Prostate gland (tissue), 2 donors: ENCODE data around the gene ZBTB7C. TPM values are rescaled to one million over a fixed set of nuclear protein-coding genes. Genes with fewer than 3 reads are reported as not detected.
A peak's percentile ranks its signal among the peaks of the same experiment; 100 is the strongest.

Experiments
- DNase-seq: peaks from one replicate; pipeline ENCODE4 v3.0.0-alpha.2; 2019; ENCODE audit warnings: low spot score
- H3K27ac ChIP-seq, 2 donors: fragments of 200-600 bp; sonication (generic); 2 replicates each; pipeline ENCODE4 v1.5.1; 2017 to 2019
- H3K27me3 ChIP-seq: fragments of 200-600 bp; sonication (generic); replicated peaks from 2 replicates; pipeline ENCODE4 v1.5.1; 2019; ENCODE audit not compliant: insufficient read depth
- H3K36me3 ChIP-seq, 2 donors: fragments of 200-600 bp; sonication (generic); 1 replicate in 1 of 2; 2 replicates in 1 of 2; pipeline versions ENCODE4 v1.5.1 to v1.8.1; 2017 to 2019
- H3K4me1 ChIP-seq: fragments of 200-600 bp; sonication (generic); replicated peaks from 2 replicates; pipeline ENCODE4 v1.5.1; 2019
- H3K4me3 ChIP-seq, 2 donors: fragments of 200-600 bp; sonication (generic); 2 replicates each; pipeline ENCODE4 v1.5.1; 2017 to 2019
- H3K9me3 ChIP-seq: fragments of 200-600 bp; sonication (generic); 2 replicates; pipeline ENCODE4 v1.5.1; 2017
- CTCF ChIP-seq, 4 experiments: fragments of 200-600 bp in 2 of 4; fragments of 450-650 bp in 2 of 4; sonication (generic) in 2 of 4; IDR thresholded peaks; 1 replicate in 3 of 4; 2 replicates in 1 of 4; pipeline ENCODE4 v1.5.1; 2016 to 2019; ENCODE audit warnings: antibody characterized with exemption in 4 of 4, mild to moderate bottlenecking in 2 of 4, moderate library complexity in 2 of 4
- POLR2A ChIP-seq: fragments of 450-650 bp; IDR thresholded peaks from one replicate; pipeline ENCODE4 v1.6.1; 2016; ENCODE audit warnings: antibody characterized with exemption, mild to moderate bottlenecking
- POLR2AphosphoS5 ChIP-seq: sonication (generic); formaldehyde crosslinking; IDR thresholded peaks from one replicate; pipeline ENCODE4 v1.6.1; 2017; ENCODE audit warnings: antibody characterized with exemption
- WGBS: methylation state at CpG from one replicate; pipeline ENCODE4 v1.1.5; 2018; 5-methylcytosine and 5-hydroxymethylcytosine counted together
- intact Hi-C: fragments of 100-400 bp; cut with DNase I; formaldehyde crosslinking; loops from one replicate; pipeline ENCODE4 v1.14.2; 2022
- total RNA-seq, 2 donors: library from RNA; depleted of rRNA; stranded (reverse); fragments of >200 nt; gene quantifications; one replicate each; pipeline ENCODE4 v1.1.0, GENCODE V29; 2016

ZBTB7C gene
- total RNA-seq, 2 donors from 2014 or later = 14.7 to 48.9 TPM

DNA sequence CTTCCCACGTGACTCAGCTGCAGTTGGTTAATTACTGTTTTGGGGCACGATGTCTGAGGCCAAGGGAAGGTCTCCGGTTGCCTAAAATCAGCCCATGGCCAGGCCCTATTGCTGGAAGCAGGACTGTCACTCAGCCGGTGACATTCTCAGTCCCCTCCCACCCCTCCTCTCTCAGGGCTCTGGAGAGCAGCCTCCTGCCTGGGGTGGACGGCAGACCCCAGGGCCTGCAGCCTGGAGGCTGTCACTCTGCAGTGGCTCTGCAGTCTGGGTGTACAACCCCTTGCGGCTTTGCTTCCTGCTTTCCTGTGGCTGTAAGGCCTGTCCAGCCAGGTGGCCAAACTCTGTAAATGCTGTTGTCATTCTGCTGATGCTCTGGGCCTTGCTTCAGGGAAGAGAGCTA lies 32.8 kb downstream of the ZBTB7C start:
- no peak for DNase-seq
- no peak overlapping the region for H3K4me3 ChIP-seq
- H3K9me3 ChIP-seq = no peaks in the 10 kb centered on the region
- H3K27ac ChIP-seq = no peak overlapping the region
- no peaks in the 10 kb centered on the region for H3K4me1 ChIP-seq
- no peak for TF ChIP-seq CTCF (IDR thresholded peaks at IDR 0.05)
- no peak for TF ChIP-seq POLR2A
- no peak for TF ChIP-seq POLR2AphosphoS5
- H3K36me3 ChIP-seq = no peaks in the 10 kb centered on the region
- no peaks in the 10 kb centered on the region for H3K27me3 ChIP-seq
- WGBS = 83% methylated on average over 6 of the region's 6 CpGs
- intact Hi-C loops = loop anchor here (1.0 kb wide), 1 partner anchor 11 kb away; no protein-coding TSS in a partner anchor

DNA sequence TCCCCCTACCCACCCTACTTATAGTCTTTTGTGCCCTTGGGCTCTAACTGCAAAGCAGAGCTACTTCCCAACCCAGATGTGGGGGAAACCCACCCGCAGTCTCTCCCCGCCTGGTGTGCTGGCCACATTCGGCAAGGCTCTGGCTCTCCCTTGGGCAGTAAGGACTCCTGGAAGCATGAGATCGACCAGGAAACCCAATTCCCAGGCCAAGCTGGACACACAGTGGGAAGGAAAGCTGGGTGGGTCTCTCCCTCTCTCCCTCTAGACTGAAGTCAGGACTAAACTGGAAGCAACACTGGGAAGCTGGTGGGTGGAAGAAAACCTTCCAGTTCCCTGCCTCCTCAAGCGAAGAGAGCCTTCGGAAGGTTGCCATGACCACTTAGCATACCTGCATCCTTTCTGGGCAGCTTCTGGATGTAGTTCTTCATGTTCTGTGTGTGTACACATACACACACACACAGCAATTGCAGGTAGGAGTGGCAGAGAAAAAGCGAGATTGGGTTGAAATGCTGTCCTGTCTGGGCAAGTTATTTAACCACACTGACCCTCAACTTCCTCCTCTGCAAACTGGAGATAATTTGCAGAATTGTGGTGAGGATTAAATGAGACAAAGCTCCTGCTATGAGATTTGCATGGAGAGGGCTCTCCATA lies 33.9 kb downstream of the ZBTB7C start:
- TF ChIP-seq POLR2A (no peak), POLR2AphosphoS5 (no peak), CTCF (IDR thresholded peaks at IDR 0.05) (no peak)
- Histone ChIP-seq H3K27me3 (no peaks in the 10 kb centered on the region), H3K4me3 (no peak overlapping the region), H3K27ac (peak overlapping the region in 1 of 2 donors; percentile 54), H3K4me1 (no peaks in the 10 kb centered on the region), H3K36me3 (no peaks in the 10 kb centered on the region), H3K9me3 (no peaks in the 10 kb centered on the region)
- no peak for DNase-seq
- 59% methylated on average over 7 of the region's 7 CpGs for WGBS
- intact Hi-C loops = no loop called here

DNA sequence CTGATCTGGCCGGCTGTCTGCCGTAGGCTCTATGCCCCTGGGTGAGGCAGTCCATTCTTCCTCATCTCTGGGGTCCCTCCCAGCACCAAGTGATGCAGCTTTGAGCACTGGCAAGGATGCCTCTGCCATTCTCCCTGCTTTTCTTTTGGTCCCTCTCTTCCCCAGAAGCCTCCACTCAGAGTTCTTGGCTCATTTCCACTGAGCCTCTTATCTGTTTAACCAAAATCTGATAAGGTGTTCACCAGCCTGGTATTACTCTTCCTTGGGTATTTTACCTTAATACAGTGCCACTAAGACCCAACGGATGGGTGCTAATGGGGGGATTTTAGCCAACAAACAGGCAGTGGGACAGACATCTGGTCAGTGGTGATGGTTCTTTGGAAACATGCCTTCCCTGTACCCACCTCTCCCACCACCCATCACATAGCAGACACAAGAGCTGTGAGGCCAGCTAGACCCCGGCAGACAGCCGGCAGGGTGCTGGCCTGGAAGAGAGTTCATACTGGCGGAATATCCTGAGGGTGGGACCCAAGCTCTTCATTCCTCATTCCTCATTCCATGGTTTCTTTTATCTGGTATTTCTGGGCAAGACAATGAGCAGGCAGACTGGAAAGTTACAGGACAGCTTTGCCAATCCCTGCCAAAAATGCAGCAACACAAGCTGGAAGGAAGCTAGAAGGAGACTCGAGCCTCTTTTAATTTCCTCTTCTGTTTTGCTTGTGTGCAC lies 34.6 kb downstream of the ZBTB7C start:
- no peaks in the 10 kb centered on the region for H3K36me3 ChIP-seq
- TF ChIP-seq CTCF (IDR thresholded peaks at IDR 0.05) (no peak), POLR2AphosphoS5 (no peak), POLR2A (no peak)
- H3K9me3 ChIP-seq = no peaks in the 10 kb centered on the region
- intact Hi-C loops = no loop called here
- no peak overlapping the region for H3K4me3 ChIP-seq
- 37% methylated on average over 7 of the region's 7 CpGs for WGBS
- no peaks in the 10 kb centered on the region for H3K27me3 ChIP-seq
- H3K4me1 ChIP-seq = no peaks in the 10 kb centered on the region
- no peak for DNase-seq
- peak overlapping the region in 1 of 2 donors; percentile 54 for H3K27ac ChIP-seq

GRCh38 chr18:48371854-48372602 lies 37.2 kb downstream of the ZBTB7C start:
- intact Hi-C loops = no loop called here
- no peak for TF ChIP-seq POLR2AphosphoS5
- TF ChIP-seq CTCF (IDR thresholded peaks at IDR 0.05) = no peak
- TF ChIP-seq POLR2A = no peak
- no peak overlapping the region for H3K4me3 ChIP-seq
- H3K36me3 ChIP-seq = no peaks in the 10 kb centered on the region
- no peak overlapping the region for H3K27ac ChIP-seq
- H3K4me1 ChIP-seq = no peaks in the 10 kb centered on the region
- DNase-seq = no peak
- H3K27me3 ChIP-seq = no peaks in the 10 kb centered on the region
- 95% methylated on average over 7 of the region's 7 CpGs for WGBS
- H3K9me3 ChIP-seq = no peaks in the 10 kb centered on the region
